Transverse colon (tissue), 4 donors: ENCODE results near the gene LRRC4C. TPM values are rescaled to one million over a fixed set of nuclear protein-coding genes. Genes with fewer than 3 reads are reported as not detected.
"Not testable (repeated sequence)": the region's sequence is repeated elsewhere in the genome, so short reads cannot be mapped to it uniquely, and the experiment has no call there.

Experiments
- DNase-seq: peaks from one replicate; pipeline ENCODE4 v3.0.0-alpha.2; 2019
- H3K27ac ChIP-seq, 4 donors: fragments of 200-600 bp; sonication (generic); 2 replicates each; pipeline ENCODE4 v1.5.1; 2016 to 2018; ENCODE audit warnings: inconsistent platforms in 4 of 4
- H3K27me3 ChIP-seq: fragments of 200-600 bp; sonication (generic); 2 replicates; pipeline ENCODE4 v1.5.1; 2017; ENCODE audit warnings: inconsistent platforms
- H3K36me3 ChIP-seq, 4 donors: fragments of 200-600 bp; sonication (generic); 2 replicates each; pipeline ENCODE4 v1.5.1; 2017 to 2019; ENCODE audit warnings: inconsistent platforms in 4 of 4
- H3K4me1 ChIP-seq, 4 donors: fragments of 200-600 bp; sonication (generic); 2 replicates each; pipeline ENCODE4 v1.5.1; 2017 to 2020; ENCODE audit warnings: inconsistent platforms in 4 of 4
- H3K4me3 ChIP-seq, 4 donors: fragments of 200-600 bp; sonication (generic); 1 replicate in 1 of 4; 2 replicates in 3 of 4; pipeline versions ENCODE4 v1.5.1 to v1.6.1; 2017 to 2019; ENCODE audit warnings: inconsistent platforms in 4 of 4
- H3K9me3 ChIP-seq, 2 donors: fragments of 200-600 bp; sonication (generic); 2 replicates each; pipeline ENCODE4 v1.5.1; 2017 to 2019; ENCODE audit warnings: inconsistent platforms in 2 of 2
- CTCF ChIP-seq, 5 experiments: fragments of 200-600 bp in 3 of 5; fragments of 450-650 bp in 2 of 5; sonication (generic) in 3 of 5; IDR thresholded peaks; 1 replicate in 2 of 5; 2 replicates in 3 of 5; pipeline ENCODE4 v1.5.1; 2016 to 2017; ENCODE audit warnings: antibody characterized with exemption in 5 of 5, inconsistent platforms in 3 of 5, mild to moderate bottlenecking in 2 of 5, moderate library complexity in 1 of 5
- EP300 ChIP-seq: sonication (generic); formaldehyde crosslinking; IDR thresholded peaks from one replicate; pipeline ENCODE4 v1.6.1; 2017; ENCODE audit warnings: antibody characterized with exemption, low read depth
- POLR2A ChIP-seq: fragments of 450-650 bp; IDR thresholded peaks from one replicate; pipeline ENCODE4 v1.6.1; 2016; ENCODE audit warnings: antibody characterized with exemption, mild to moderate bottlenecking, moderate library complexity
- POLR2AphosphoS5 ChIP-seq, 3 donors: sonication (generic); formaldehyde crosslinking; IDR thresholded peaks; one replicate each; pipeline ENCODE4 v1.6.1; 2016; ENCODE audit warnings: antibody characterized with exemption in 3 of 3
- WGBS, 2 donors: methylation state at CpG; one replicate each; pipeline ENCODE4 v1.1.5; 2018; ENCODE audit warnings: low coverage in 1 of 2; 5-methylcytosine and 5-hydroxymethylcytosine counted together
- in situ Hi-C, 4 donors: fragments of 200-750 bp; cut with MboI; loops; one replicate each; pipeline versions ENCODE4 v1.15.0 to v1.15.1; 2017; ENCODE audit warnings: low sequenced_read_pairs in 3 of 4, low pct_ligation_motif_present in 1 of 4, low pct_unique_long_range_greater_than_20kb in 1 of 4
- intact Hi-C: fragments of 100-400 bp; cut with DNase I; formaldehyde crosslinking; loops from one replicate; pipeline ENCODE4 v1.15.1; 2023; ENCODE audit warnings: low total_unique reads
- total RNA-seq, 4 donors: library from RNA; depleted of rRNA; stranded (reverse); fragments of >200 nt; gene quantifications; one replicate each; pipeline ENCODE4 v1.1.0, GENCODE V29; 2016

Gene LRRC4C
- total RNA-seq, 4 donors from 2014 or later = 0.55 to 1.9 (median 0.64) TPM; not detected in 1

DNA sequence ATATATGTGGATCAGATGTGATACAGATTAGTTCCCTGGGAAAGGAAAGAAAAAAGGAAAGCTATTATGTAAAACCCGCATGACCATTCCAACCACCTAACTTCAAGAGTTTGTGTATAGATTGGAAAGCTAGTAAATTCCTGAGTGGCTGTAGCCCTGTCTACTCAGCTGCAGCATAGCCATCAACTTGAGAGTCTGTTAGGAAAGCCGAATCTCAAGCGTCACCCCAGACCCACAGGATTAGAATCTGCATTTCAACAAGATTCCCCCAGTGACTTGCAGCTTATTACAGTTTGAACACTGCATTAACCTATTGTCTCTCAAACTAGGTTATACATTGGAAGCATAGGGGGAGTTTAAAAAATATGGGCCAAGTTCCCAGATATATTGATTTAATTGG, 921.7 kb downstream of the LRRC4C start:
- Histone ChIP-seq H3K36me3 (no peaks in the 10 kb centered on the region), H3K4me1 (no peaks in the 10 kb centered on the region), H3K9me3 (no peaks in the 10 kb centered on the region), H3K4me3 (no peak overlapping the region), H3K27ac (no peak overlapping the region), H3K27me3 (no peaks in the 10 kb centered on the region)
- in situ Hi-C loops (no loop called here), intact Hi-C loops (loop anchor here (1.0 kb wide), 1 partner anchor 34 kb away; no protein-coding TSS in a partner anchor)
- no peak for TF ChIP-seq CTCF (IDR thresholded peaks at IDR 0.05)
- TF ChIP-seq EP300 = no peak
- no peak for TF ChIP-seq POLR2AphosphoS5 (IDR thresholded peaks at IDR 0.05)
- no peak for TF ChIP-seq POLR2A
- 69 to 75% methylated on average over 1 to 3 of the region's 3 CpGs for WGBS, 2 donors
- no peak for DNase-seq

DNA sequence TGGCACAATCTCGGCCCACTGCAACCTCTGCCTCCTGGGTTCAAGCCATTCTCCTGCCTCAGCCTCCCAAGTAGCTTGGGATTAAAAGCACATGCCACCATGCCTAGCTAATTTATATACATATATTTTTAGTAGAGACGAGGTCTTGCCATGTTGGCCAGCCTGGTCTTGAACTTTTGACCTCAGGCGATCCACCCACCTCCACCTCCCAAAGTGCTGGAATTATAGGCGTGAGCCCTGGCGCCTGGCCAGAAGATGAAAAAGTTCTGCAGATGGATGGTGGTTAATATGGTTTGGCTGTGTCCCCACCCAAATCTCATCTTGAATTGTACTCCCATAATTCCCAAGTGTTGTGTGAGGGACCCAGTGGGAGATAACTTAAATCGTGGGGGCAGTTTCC, 937.4 kb downstream of the LRRC4C start:
- intact Hi-C loops, H3K27ac ChIP-seq, H3K36me3 ChIP-seq, H3K4me3 ChIP-seq, H3K9me3 ChIP-seq, DNase-seq, H3K27me3 ChIP-seq, in situ Hi-C loops, H3K4me1 ChIP-seq: not testable (repeated sequence)
- 84% methylated on average over 6 of the region's 6 CpGs; no CpG with 5 or more reads in 1 of the 2 donors for WGBS, 2 donors

DNA sequence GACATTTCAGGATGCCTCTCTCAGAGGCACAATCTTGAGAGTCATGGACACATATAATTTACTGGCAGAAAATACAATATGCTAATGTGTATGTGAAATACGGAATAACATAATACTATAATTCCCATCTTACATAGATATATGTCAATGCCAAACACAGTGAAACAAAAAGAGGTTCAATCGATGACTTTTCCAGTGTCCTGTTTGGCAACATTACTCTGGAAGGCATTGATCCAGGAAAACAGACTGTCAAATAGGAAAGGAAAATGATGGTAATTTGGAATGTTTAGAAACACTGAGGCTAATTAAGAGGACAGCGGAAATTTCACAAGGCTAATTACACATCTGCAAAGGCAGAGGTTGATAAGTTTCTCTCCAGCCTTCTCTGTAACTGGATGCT, 942.3 kb downstream of the LRRC4C start:
- no peak overlapping the region for H3K4me3 ChIP-seq
- 94 to 95% methylated on average over 3 of the region's 3 CpGs for WGBS, 2 donors
- no peaks in the 10 kb centered on the region for H3K9me3 ChIP-seq
- TF ChIP-seq EP300 (no peak), POLR2A (no peak), CTCF (IDR thresholded peaks at IDR 0.05) (no peak), POLR2AphosphoS5 (IDR thresholded peaks at IDR 0.05) (no peak)
- intact Hi-C loops (no loop called here), in situ Hi-C loops (no loop called here)
- no peak for DNase-seq
- no peaks in the 10 kb centered on the region for H3K36me3 ChIP-seq
- H3K27ac ChIP-seq = no peak overlapping the region
- no peaks in the 10 kb centered on the region for H3K27me3 ChIP-seq
- no peaks in the 10 kb centered on the region for H3K4me1 ChIP-seq

DNA sequence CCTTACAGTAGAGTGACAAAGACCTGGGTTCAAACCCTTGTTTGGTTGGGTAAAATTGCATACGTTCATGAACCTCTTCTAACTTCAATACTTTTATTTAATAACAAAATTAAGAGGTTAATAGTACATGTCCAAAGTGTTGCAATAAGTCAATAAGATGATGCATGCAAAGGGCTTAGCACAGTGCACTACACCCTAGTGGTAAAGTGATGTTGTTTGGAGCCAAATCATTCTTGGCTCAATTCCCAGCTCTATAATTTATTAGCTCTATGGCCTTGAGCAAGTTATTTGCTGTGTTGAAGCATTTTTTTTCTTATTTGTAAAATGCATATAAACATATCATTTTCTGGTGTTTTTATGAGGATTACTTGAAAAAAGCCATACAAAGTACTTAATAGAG, 945.3 kb downstream of the LRRC4C start:
- no peak for TF ChIP-seq CTCF (IDR thresholded peaks at IDR 0.05)
- no peak for TF ChIP-seq POLR2A
- no peak for TF ChIP-seq POLR2AphosphoS5 (IDR thresholded peaks at IDR 0.05)
- no peak for TF ChIP-seq EP300
- no peak overlapping the region for H3K4me3 ChIP-seq
- intact Hi-C loops = no loop called here
- H3K4me1 ChIP-seq = no peaks in the 10 kb centered on the region
- no peak for DNase-seq
- no peak overlapping the region for H3K27ac ChIP-seq
- H3K36me3 ChIP-seq = no peaks in the 10 kb centered on the region
- no peaks in the 10 kb centered on the region for H3K27me3 ChIP-seq
- peaks cover 0 to 9% of the 10 kb centered on the region in 2 donors for H3K9me3 ChIP-seq
- in situ Hi-C loops = no loop called here
- 65 to 67% methylated on average over 1 of the region's 1 CpG for WGBS, 2 donors

- Histone ChIP-seq H3K27ac (no peak overlapping the region), H3K27me3 (no peaks in the 10 kb centered on the region), H3K36me3 (no peaks in the 10 kb centered on the region), H3K4me1 (no peaks in the 10 kb centered on the region), H3K4me3 (no peak overlapping the region), H3K9me3 (peaks cover 0 to 9% of the 10 kb centered on the region in 2 donors)
- in situ Hi-C loops (no loop called here), intact Hi-C loops (no loop called here)
- TF ChIP-seq POLR2AphosphoS5 (IDR thresholded peaks at IDR 0.05) (no peak), CTCF (IDR thresholded peaks at IDR 0.05) (no peak), POLR2A (no peak), EP300 (no peak)
- DNase-seq = no peak
These were observed 946.2 kb downstream of the LRRC4C start for GRCh38 chr11:40513281-40513680.
